Stimulated activated CD4-positive, alpha-beta T cell treated with anti-CD3 and anti-CD28 coated beads, Interleukin-15, amount 100 ng/mL, for 1 hour (primary cell): ENCODE results near the gene RABGGTA.
A peak's percentile ranks its signal among the peaks of the same experiment; 100 is the strongest.
"Not testable (repeated sequence)": the region's sequence is repeated elsewhere in the genome, so short reads cannot be mapped to it uniquely, and the experiment has no call there.

Experiments
- DNase-seq, 2 donors: peaks; one replicate each; pipeline ENCODE4 v3.0.0-alpha.2; 2020; ENCODE audit warnings: low read depth in 1 of 2, low spot score in 1 of 2

RABGGTA gene

DNA sequence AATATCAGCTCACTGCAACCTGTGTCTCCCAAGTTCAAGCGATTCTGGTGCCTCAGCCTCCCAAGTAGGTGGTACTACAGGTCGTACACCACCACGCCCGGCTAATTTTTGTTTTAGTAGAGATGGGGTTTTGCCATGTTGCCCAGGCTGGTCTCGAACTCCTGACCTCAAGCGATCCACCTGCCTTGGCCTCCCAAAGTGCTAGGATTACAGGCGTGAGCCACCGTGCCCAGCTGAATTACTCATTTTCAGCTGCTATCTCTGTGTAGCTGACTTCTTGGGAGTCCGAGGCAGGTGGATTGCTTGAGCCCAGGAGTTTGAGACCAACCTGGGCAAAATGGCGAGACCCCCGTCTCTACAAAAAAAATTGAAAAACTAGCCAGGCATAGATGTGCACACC is 26.0 kb downstream of the RABGGTA start:
- not testable (repeated sequence) for DNase-seq

DNA sequence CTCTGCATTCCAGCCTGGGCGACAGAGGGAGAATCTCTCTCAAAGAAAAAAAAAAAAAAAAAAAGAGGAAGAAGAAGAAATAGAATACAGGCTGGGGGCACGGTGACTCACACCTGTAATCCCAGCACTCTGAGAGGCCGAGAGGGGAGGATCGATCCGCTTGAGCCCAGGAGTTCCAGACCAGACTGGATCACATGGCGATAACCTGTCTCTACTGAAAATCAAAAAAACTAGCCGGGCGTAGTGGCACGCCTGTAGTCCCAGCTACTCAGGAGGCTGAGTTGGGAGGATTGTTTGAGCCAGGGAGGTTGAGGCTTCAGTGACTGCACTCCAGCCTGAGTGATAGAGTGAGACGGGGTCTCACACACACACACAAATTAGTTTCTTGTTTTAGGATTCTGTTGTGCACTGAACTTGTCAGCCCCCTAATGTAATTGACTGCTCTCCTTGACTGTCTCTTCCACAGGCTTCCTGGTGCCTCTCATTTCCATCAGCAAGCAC is 28.0 kb downstream of the RABGGTA start:
- DNase-seq, result no peak

DNA sequence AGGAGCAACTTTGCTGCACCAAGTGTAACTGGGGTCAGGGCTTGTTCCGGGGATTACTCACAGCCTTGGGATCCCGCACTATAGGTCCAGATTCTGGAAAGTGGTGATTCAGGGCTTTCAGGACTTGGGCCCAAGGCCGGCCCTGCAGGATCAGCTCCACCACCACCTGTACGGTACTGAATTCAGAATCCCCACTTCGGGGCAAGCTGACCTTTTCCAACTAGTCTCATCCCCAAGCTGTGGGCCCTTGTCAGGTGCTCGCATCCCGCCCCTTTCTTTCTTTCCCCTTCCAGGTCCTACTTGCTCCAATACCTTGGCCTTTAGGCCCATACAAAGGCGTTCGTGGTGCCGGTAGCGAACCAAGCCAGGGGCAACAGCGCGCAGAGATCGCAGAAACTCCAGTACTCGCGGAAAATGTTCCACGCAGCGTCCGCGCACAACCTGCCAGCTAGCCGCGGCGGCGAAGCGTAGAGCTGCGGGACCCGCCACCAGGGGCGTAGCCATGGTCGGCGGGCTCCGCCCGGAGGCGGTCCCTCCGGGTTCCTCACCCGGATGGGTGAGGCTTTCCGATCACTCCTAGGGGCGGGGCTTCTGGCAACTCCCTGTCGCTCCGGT is 29.5 kb downstream of the RABGGTA start:
- peak in 1 of 2 donors; percentile 87 for DNase-seq

DNA sequence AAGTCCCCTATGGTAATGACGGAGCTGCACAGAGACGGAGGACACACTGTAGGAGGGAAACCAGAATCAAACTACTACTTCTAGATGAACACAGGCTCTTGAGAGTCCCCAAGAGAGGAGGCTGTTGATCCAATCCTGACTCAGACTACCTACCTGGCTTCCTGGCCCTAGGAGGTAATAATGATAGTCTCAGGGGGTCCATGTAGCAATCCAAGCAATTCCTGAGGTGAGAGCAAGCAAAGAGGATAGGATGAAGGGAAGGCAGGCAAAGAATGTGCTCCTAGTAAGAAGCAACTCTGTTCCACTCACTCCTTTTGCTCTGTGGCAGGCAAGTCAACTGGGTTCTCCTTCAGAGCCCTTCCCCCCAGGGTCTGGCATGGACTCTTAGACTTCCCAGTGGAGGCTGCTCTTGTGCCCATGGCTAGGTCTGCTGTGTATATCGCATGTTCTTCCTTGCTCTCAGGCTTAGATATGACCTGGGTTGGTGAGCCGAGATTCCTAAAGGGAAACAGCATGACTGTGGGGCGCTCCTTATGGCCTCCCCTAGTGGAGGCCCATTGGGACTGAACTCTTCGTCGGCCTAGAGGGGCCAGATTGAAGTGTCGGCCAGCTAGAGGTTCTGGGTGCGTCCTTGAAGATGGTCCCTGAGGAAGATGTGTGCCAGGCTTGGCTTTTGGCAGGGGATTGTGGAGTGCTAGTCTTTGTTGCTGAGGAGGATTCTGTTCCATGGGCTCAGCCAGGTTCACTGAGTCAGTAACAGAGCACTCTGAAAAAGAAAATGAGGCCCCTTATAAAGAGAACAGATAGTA is 31.1 kb downstream of the RABGGTA start:
- no peak for DNase-seq

DNA sequence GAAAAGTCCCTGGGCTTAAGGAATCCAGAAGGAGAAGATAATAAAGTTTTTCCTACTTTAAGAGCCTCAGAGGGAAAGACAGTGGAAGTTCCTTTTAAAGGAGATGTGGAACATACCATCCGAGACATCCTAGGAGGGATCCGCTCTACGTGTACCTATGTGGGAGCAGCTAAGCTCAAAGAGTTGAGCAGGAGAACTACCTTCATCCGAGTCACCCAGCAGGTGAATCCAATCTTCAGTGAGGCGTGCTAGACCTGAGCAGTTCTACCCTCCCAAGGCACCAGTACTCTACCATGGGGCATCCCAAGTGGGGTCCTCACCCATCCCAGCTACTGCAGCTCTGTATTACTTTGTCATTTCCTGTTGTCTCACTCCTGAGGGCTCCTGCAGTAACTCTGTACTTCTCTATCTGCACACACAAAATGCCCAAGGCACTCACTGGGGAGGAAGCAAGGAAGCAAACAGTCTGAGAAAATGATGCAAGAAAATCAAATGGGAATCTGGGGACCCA is 32.8 kb downstream of the RABGGTA start:
- no peak for DNase-seq

DNA sequence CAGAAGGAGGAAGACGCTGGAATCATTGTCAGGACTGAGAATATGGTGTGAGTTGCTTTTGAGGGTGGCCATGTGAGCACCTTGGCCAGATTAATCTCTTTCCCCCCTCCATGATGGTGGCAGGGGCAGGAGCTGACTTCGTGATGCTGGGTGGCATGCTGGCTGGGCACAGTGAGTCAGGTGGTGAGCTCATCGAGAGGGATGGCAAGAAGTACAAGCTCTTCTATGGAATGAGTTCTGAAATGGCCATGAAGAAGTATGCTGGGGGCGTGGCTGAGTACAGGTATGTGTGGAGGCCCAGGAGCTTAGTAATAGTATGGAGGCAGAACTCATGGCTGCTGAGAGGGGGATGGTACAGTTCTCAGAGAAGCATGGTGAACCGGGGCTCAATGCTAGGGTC is 33.3 kb downstream of the RABGGTA start:
- DNase-seq, result no peak

DNA sequence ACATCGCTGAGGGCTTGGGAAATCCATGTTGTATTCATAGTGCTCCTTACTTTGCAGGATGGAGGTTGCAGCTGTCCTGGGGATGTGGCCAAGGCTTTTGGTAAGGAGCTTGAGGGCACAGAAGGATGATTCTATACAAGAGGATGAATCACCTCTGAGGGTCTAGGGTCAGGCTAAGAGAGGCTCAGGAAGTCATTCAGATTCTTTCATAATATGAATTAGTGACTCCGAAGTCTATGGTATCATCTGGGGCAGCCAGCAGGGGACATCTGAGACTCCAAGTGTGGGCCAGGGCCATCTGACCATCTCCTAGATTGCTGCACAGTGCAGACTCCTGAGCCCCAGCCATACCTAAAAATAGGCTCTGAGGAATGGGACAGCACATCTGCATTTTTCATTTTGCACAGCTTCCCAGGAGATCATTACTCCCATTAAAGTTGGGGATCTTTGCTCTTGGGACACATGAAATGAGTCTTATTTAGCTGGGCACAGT is 33.9 kb downstream of the RABGGTA start:
- DNase-seq, result no peak

DNA sequence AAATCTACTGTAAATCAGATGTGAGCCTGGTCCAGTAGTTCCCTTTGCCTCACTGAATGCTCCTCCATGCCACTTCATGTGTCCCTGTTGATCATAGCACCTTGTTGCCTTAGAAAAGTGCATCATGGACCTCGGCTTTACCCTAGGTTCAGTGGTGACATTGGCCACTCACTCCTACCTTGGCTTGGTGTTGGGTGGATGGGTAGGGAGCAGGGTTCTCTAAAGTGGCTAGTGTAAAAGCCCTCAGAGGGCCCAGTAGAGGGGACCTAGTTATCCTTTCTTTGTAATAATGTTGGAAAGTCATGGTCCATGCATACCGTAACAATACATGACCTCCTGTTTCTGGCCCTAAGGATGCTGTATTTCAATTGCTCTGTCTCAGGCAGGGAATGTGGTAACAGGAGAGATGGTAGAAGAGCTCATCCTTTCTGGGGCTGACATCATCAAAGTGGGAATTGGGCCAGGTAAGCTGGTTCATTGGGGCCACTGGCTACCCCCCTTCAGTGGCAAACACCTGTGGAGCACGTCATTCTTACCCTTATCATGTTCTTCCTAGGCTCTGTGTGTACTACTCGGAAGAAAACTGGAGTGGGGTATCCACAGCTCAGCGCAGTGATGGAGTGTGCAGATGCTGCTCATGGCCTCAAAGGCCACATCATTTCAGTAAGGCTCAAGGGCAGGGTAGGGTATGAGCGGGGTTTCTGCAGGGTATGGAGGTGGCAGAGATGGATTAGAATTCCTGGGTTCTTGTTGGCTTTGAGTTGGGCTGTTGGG is 34.5 kb downstream of the RABGGTA start:
- no peak for DNase-seq

DNA sequence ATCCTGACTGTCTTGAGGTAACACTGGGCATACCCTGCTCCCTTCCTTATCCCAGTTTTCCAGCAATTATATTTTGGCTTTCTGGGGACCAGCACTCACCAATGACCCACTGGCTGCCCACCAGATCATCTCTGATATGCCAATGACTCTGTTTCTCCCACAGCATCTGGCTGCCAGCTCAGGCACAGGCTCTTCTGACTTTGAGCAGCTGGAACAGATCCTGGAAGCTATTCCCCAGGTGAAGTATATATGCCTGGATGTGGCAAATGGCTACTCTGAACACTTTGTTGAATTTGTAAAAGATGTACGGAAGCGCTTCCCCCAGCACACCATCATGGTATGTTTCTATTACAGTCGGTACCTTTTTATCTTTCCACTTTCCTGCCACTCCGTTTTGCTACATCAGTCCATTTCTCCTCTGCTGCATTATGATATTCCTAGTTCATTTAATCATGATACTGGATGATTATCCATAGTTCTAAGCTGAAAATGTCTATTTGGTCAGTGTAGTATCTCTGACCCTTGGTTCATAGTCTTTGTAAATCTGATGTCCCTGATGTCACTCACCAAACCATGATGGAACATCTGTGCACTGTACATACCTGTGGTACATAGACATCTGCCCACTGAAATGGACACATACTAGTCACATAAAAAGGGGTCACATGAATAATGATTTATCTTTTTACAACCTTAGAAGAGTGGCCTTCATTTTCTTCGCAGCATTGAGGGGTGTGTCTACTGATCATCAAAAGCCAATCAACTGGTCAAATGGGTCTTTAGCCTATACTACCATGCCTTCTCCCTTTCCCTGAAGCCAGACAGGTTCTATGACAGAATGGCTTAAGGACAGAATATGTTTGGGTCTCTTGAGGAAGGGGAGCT is 35.4 kb downstream of the RABGGTA start:
- DNase-seq, result no peak

DNA sequence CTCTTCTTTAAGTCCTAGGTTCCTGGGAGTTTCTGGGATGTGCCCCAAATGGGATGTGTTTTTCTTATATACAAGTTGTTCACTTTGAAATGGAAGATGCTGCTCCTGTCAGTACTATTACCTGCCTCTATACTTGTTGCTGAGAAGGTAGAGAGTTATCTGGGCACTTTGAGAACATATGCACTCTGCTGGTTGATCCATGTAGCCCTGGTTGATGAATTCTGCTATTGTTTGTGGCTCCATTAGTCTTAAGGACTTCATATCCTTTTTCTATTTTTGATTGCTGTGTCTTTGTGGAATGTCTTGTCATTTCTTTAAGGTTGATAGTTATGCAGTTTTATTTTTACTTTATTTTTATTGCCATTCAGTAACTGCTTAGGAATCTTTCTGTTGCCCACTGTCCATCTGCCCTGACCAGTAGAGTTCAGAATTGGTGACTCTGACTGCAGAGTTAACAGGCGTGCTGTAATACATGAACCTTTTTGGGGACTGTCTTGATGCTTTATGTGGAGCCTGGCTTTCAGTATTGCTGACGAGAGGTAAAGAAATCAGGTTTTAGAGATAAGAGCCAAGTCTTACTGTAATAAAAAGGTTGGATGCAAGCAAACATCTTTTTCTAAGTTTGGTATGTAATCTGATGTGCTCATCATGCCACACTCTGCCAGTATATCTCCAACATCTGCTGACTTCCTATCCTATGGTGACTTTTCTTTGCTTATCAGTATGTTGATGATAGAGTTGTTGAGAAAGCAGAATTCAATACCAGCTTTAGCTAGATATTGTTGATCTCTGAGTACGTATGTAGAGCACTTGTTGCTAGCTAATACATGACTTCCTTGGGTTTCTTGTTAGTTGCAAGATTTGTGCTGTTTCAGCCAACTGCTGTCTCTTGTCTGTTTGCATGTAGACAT is 37.0 kb downstream of the RABGGTA start:
- no peak for DNase-seq

DNA sequence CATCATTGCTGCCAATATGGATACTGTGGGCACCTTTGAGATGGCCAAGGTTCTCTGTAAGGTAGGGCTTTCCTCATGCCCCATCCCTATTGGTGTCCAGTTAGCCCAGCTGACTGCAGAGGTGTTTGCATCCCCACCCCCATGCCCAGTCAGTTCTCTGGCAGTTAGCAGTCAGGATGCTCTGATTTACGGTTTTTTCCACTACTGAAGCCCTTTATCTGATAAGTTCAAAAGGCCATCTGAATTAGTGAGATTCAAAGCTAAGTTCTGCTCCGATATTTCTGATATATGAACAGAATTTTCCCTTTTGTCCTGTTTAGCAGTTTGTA is 37.9 kb downstream of the RABGGTA start:
- DNase-seq, result no peak

DNA sequence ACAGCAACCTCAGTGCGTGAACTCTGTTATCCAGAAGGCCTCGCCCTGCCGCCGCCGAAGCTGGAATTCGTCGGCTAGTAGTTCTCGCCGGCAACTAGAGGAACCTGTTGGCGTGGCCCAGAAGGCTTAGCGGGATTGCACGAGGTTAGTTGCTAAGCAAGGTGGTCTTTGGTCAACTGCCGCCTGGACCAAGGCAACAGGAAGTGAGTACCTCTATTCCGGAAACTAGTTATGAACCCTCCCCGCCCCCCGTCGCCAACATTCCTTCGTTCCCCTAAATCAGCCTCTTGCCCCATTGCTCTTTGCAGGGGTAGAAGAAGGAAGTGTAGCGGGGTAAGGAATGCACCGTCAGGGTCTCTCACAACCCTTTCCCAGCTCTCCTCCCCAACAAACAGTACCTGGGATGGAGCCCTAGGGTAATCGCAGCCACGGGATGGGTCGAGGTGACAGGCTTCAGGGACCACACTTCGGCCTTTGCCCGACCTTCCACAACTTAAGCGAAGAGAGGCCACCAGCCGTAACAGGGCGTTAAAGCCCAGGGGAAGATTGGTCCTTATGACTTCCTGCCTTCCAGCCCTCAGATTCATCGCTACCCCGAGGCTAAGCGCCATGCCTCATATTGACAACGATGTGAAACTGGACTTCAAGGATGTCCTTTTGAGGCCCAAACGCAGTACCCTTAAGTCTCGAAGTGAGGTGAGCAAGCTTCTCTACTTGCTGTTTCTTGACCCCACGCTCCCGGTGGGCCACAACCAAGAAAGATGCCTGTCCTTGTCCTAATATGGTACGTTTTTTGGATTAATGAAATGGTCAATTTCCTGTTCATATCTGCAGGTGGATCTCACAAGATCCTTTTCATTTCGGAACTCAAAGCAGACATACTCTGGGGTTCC is 38.5 kb downstream of the RABGGTA start, which contains the start of gene GMPR2:
GMPR2 (plus strand) TSS at position 285 of the 893 bp plus-strand sequence; CDS start at position 610, 325 bp downstream.
- DNase-seq, result peak in 1 of 2 donors; percentile 40

DNA sequence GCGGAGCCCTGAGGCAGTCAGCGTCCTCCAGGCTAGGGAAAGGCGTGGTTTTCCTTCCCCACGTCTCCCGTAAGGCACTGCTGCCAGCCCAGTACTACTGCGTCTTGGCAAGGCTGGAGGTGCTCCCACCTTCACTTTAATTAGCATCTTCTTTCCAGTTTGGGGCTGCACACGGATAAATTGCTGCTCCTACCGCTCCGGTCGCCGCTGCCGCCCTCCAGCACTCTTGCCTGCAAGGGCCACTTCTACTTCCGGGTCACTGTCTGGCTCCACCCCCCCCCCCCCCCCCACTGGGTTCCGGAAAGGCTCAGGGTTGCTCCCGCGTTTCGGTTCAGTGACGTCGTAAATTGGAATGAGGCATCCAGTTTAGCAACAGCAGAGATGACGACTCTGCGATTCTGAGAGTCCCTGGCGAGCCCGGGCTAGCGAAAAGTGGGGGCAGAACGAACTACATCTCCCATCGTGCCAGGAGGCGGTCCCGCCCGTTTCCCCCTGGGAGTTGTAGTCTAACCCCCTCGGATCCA is 39.2 kb downstream of the RABGGTA start, which contains the start of gene NEDD8:
NEDD8 (minus strand) TSS at position 247 of the 524 bp plus-strand sequence; CDS start at position 147, 100 bp downstream.
- DNase-seq, result peak; percentile 74 to 77

DNA sequence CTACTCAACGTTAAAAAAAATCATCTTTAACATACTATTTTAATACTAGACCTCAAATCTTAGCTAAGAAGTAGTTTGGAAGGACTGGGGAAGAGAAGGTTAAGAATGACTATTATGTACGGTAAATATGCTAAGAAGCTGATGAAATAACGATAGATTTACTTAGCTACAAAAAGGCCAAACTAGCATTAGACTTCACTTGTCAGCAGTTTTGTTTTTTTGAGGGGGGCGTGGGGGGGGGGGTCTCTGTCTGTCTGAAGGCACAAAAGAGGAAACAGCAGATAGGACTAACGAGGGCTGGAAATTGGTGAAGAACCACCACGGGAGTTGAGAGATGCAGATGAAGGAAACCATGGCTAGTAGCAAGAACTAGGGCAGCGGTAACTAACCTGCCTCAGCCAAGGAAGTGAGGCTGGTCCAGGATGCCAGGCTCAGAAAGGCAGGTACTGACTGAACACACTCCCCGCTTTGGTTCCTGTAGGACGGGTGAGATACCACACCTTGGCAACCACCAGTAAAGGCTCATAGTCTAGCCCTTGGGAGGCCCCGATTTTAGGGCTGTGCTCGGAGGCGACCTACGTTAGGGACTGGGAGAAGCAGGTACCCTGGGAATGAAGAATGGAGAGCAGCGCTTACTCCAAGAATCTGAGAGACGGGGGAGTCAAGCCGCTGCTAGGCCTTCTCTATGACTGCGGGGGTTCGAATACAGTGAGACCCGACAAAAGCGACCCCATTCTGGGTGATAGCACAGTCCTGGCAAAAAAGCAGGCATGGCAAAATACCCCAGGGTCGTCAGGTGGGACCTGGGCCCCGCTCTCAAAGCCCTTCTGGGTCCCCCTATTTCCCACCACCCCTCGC is 39.9 kb downstream of the RABGGTA start:
- DNase-seq, result no peak

DNA sequence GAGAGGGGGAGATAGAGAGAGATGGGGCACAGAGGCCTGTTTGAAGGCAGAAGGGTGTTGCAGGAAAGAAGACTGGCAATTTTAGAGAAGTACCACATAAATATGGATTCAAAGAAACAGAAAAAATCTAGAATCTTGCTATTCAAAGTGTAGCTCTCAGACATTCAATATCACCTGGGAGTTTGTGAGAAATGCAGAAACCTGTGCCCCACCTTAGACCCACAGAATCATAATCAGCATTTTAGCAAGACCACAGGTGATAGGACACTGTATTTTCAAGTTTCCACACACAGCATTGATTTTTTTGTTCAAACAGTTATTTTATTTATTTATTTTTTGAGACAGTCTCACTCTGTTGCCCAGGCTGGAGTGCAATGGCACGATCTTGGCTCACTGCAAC is 42.5 kb downstream of the RABGGTA start:
- no peak for DNase-seq

DNA sequence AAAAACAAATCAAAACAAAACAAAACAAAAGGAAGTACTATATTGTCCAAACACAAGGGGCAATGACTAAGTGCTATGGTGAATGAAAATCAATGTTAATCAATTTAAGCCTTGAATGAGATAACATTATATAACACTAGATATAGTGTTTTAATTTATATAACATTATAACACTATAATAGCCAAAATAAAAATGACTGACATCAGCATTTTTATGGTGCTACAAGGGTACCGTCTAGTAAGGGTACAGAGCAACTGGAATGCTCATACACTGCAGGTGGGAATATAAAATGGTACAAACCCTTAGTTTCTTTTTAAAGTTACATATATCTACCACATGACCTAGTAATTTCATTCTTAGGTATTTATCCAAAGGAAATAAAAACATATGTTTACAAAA is 44.9 kb downstream of the RABGGTA start:
- no peak for DNase-seq

DNA sequence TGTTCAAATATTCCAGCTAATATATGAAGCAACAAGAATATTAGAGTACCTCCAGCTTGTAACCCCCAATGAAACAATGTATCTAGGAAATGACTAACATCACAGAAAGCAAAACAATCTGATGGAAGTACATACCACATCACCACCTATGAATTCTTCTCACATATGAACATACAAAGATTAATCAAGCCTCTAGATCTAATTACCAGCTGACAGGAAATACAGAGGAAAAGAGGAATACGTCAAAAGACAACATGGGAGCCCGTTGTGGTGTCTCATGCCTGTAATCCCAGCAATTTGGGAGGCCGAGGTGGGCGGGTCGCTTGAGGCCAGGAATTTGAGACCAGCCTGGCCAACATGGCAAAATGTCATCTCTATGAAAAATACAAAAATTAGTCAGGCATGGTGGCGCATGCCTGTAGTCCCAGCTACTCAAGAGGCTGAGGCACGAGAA is 46.8 kb downstream of the RABGGTA start:
- no peak for DNase-seq
